Heart left ventricle (tissue), 16 donors: ENCODE results near the gene BCL2L13. TPM values are rescaled to one million over a fixed set of nuclear protein-coding genes. Genes with fewer than 3 reads are reported as not detected.
A peak's percentile ranks its signal among the peaks of the same experiment; 100 is the strongest.

ENCODE experiments used
- ATAC-seq, 4 donors: fragments of 200-7000 bp; cut with Tn5 transposase; one replicate each; pipeline ENCODE4 v1.9.1; 2020 to 2022; ENCODE audit warnings: moderate library complexity in 4 of 4, mild to moderate bottlenecking in 3 of 4, moderate number of reproducible peaks in 1 of 4
- DNase-seq, 5 donors: peaks; one replicate each; pipeline ENCODE4 v3.0.0-alpha.2; 2020
- H3K27ac ChIP-seq, 12 donors: fragments of 200-600 bp; sonication (generic) in 4 of 12; one replicate each; pipeline versions ENCODE4 v1.5.0 to v1.8.0; 2016 to 2022; ENCODE audit warnings: mild to moderate bottlenecking in 2 of 12
- H3K27me3 ChIP-seq, 9 donors: fragments of 200-600 bp; sonication (generic) in 2 of 9; one replicate each; pipeline versions ENCODE4 v1.5.1 to v1.8.0; 2016 to 2022; ENCODE audit warnings: mild to moderate bottlenecking in 3 of 9
- H3K36me3 ChIP-seq, 9 donors: fragments of 200-600 bp; sonication (generic) in 2 of 9; one replicate each; pipeline versions ENCODE4 v1.5.0 to v1.8.0; 2018 to 2022; ENCODE audit warnings: mild to moderate bottlenecking in 2 of 9
- H3K4me1 ChIP-seq, 12 donors: fragments of 200-600 bp; sonication (generic) in 4 of 12; one replicate each; pipeline versions ENCODE4 v1.5.0 to v1.8.0; 2016 to 2022; ENCODE audit warnings: mild to moderate bottlenecking in 3 of 12
- H3K4me3 ChIP-seq, 12 donors: fragments of 200-600 bp; sonication (generic) in 4 of 12; one replicate each; pipeline versions ENCODE4 v1.5.0 to v1.8.0; 2017 to 2022; ENCODE audit warnings: mild to moderate bottlenecking in 9 of 12, moderate library complexity in 4 of 12
- H3K9me3 ChIP-seq, 12 donors: fragments of 200-600 bp; sonication (generic) in 4 of 12; one replicate each; pipeline versions ENCODE4 v1.5.0 to v1.8.0; 2016 to 2022; ENCODE audit warnings: mild to moderate bottlenecking in 1 of 12
- CTCF ChIP-seq, 12 donors: fragments of 200-600 bp; sonication (generic) in 4 of 12; IDR thresholded peaks; one replicate each; pipeline versions ENCODE4 v1.5.0 to v1.8.0; 2018 to 2022; ENCODE audit warnings: antibody characterized with exemption in 12 of 12, mild to moderate bottlenecking in 5 of 12
- POLR2A ChIP-seq, 2 donors: fragments of 450-650 bp; IDR thresholded peaks; one replicate each; pipeline ENCODE4 v1.6.1; 2017; ENCODE audit warnings: antibody characterized with exemption in 2 of 2, mild to moderate bottlenecking in 2 of 2, moderate library complexity in 2 of 2
- WGBS, 4 donors: extraction: QIAGEN DNeasy Blood & Tissue Kit in 2 of 4; methylation state at CpG; one replicate each; pipeline versions ENCODE4 v1.1.5 to v1.1.7; 2013 to 2018; 5-methylcytosine and 5-hydroxymethylcytosine counted together
- intact Hi-C, 10 donors: fragments of 100-400 bp; cut with DNase I; formaldehyde crosslinking; loops; one replicate each; pipeline versions ENCODE4 v1.11.1 to v1.14.2; 2022
- polyA plus RNA-seq, 2 donors: library from polyadenylated mRNA; stranded (reverse); fragments of 200-250 nt; gene quantifications; one replicate each; pipeline ENCODE4 v1.2.3, GENCODE V29; 2013
- total RNA-seq, 9 donors: library from RNA; depleted of rRNA in 2 of 9; stranded (reverse); fragments of >200 nt in 2 of 9; fragmentation: NEBNext Ultra II Directional in 3 of 9; extraction: Animal tissue kit (Norgen Biotek cat#: 25700) in 3 of 9; gene quantifications; one replicate each; pipeline versions ENCODE4 v1.1.0 to v1.2.4, GENCODE V29; 2016 to 2023
- donor health status: ischemic (EF 13 %, LVEDD 7.1; RV severe dilation, severe dysfunction).
- donor health status: healthy with polysubstance abuse.
- donor health status: DM: no; HTN: yes; CAD: no.
- donor health status: DM: no; HTN: no; CAD: no.
- donor health status: ischemic (EF 25% LVEDD 6.9; RV normal size, moderate dysfunction).
- donor health status: ischemic (EF 25% LVEDD 5.7; RV mildly dilated, moderate dysfunction).
- donor health status: healthy.
- donor health status: DM: yes; HTN: yes; CAD: no.
- donor health status: ischemic (EF 35%, LVEDD 5.7; RV mildly dilated, moderate dysfunction).
- donor health status: nonischemic (EF 11% LVEDD 7.7; RV severe dilation, severe dysfunction).
- donor health status: DM: yes; HTN: yes; CAD: no.
- donor health status: PGD.
- donor health status: ischemic (EF 29% LVEDD 5.4; RV normal size, mild dysfunction).
- donor health status: nonischemic (EF 23%, LVEDD 6.1; RV moderate dilation, normal function).

The BCL2L13 gene
- total and polyA plus RNA-seq, 11 donors, result 46.3 to 187 (median 89.6) TPM

DNA sequence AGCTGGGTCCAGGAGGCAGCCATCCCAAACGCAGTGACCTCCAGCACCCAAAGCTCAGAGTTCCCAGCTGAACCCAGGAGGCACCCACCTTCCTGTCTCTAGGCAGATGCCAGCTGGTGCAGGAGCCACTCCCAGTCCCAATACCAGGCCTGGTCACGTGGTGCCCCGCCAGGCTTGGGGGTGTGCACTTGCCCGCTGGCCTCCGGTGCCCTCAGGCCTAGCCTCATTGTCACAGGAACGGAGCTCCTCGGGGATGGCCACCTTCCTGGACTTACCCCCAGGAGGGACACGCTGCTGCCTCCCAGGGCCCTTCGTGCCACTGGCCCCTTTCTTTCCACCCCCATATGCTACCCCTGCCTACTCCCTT, 131.1 kb downstream of the BCL2L13 start:
- peaks cover 0 to 60% (median 7%) of the 10 kb centered on the region in 12 donors for H3K4me1 ChIP-seq
- no peaks in the 10 kb centered on the region for H3K36me3 ChIP-seq
- no peak for TF ChIP-seq CTCF (IDR thresholded peaks at IDR 0.05)
- no peak for TF ChIP-seq POLR2A (IDR thresholded peaks at IDR 0.05)
- H3K9me3 ChIP-seq, result no peaks in the 10 kb centered on the region
- DNase-seq (peak in 1 of 5 donors; percentile 18), ATAC-seq (no peak)
- no peak overlapping the region for H3K27ac ChIP-seq
- intact Hi-C loops, result no loop called here
- 87 to 95% (median 91%) methylated on average over 8 to 9 of the region's 9 CpGs for WGBS, 4 donors
- H3K4me3 ChIP-seq, result no peak overlapping the region
- H3K27me3 ChIP-seq, result no peaks in the 10 kb centered on the region

- no peak for ATAC-seq
- 88 to 91% (median 90%) methylated on average over 16 to 19 of the region's 19 CpGs for whole genome bisulfite sequencing, 4 donors
These were observed 131.9 kb downstream of the BCL2L13 start for GRCh38 chr22:17770180-17771077.

GRCh38 chr22:17772249-17772957, 133.8 kb downstream of the BCL2L13 start:
- no peak for ATAC-seq
- no peaks in the 10 kb centered on the region for H3K9me3 ChIP-seq
- DNase-seq, result peak in 2 of 5 donors; percentile 24 to 56
- peaks cover 0 to 76% (median 11%) of the 10 kb centered on the region in 12 donors for H3K4me1 ChIP-seq
- no peaks in the 10 kb centered on the region for H3K36me3 ChIP-seq
- no peaks in the 10 kb centered on the region for H3K27me3 ChIP-seq
- intact Hi-C loops, result no loop called here
- TF ChIP-seq POLR2A (IDR thresholded peaks at IDR 0.05) (no peak), CTCF (IDR thresholded peaks at IDR 0.05) (no peak)
- H3K27ac ChIP-seq, result peak overlapping the region in 3 of 12 donors; percentile 23 to 87 (median 30)
- 65 to 78% (median 73%) methylated on average over 18 to 21 of the region's 21 CpGs for WGBS, 4 donors
- peak overlapping the region in 6 of 12 donors; percentile 69 to 97 (median 80) for H3K4me3 ChIP-seq

More at GRCh38 chr22:17770180-17771077, 131.9 kb downstream of the BCL2L13 start:
- Histone ChIP-seq H3K27me3 (no peaks in the 10 kb centered on the region), H3K36me3 (no peaks in the 10 kb centered on the region), H3K4me3 (no peak overlapping the region), H3K4me1 (peaks cover 0 to 67% (median 11%) of the 10 kb centered on the region in 12 donors), H3K27ac (peak overlapping the region in 1 of 12 donors; percentile 64), H3K9me3 (no peaks in the 10 kb centered on the region)
- intact Hi-C loops, result no loop called here
- peak in 2 of 5 donors; percentile 14 to 48 for DNase-seq
- no peak for TF ChIP-seq CTCF (IDR thresholded peaks at IDR 0.05)
- no peak for TF ChIP-seq POLR2A (IDR thresholded peaks at IDR 0.05)
